ENCODE measurements around the gene ASAP3.
"Not testable (repeated sequence)": the region's sequence is repeated elsewhere in the genome, so short reads cannot be mapped to it uniquely, and the experiment has no call there.

Gene ASAP3

GRCh38 chr1:23394181-23394580 lies 89.8 kb downstream of the ASAP3 start:
- DNase-seq, result no peak

GRCh38 chr1:23393706-23394105 lies 90.3 kb downstream of the ASAP3 start:
- DNase-seq, result no peak

GRCh38 chr1:23392125-23392855 lies 91.7 kb downstream of the ASAP3 start:
- no peak for DNase-seq

- DNase-seq, result no peak
Observed at GRCh38 chr1:23389837-23390321, 94.1 kb downstream of the ASAP3 start.

- DNase-seq, result no peak
Observed at GRCh38 chr1:23387494-23387893, 96.5 kb downstream of the ASAP3 start.

- DNase-seq, result no peak
Observed at GRCh38 chr1:23385119-23385621, 98.8 kb downstream of the ASAP3 start.

- DNase-seq, result no peak
Observed at GRCh38 chr1:23384312-23385058, 99.5 kb downstream of the ASAP3 start.

- no peak for DNase-seq
Observed at GRCh38 chr1:23383577-23384311, 100.2 kb downstream of the ASAP3 start.

GRCh38 chr1:23381233-23381885 lies 102.6 kb downstream of the ASAP3 start:
- DNase-seq, result no peak

GRCh38 chr1:23380719-23381118 lies 103.3 kb downstream of the ASAP3 start:
- no peak for DNase-seq

- DNase-seq, result not testable (repeated sequence)
Observed at GRCh38 chr1:23380236-23380635, 103.7 kb downstream of the ASAP3 start.
